ENCODE measurements around the gene NGF. TPM values are rescaled to one million over a fixed set of nuclear protein-coding genes. Genes with fewer than 3 reads are reported as not detected.

NGF gene
- total and polyA plus RNA-seq, 12 donors: 1.8 to 21.6 (median 3.3) TPM

- intact Hi-C loops (cut with DNase I): loop anchor here in 5 of 10 donors (10.0 kb wide), 4 partner anchors 132 to 318 kb away; no protein-coding TSS in a partner anchor
- H3K36me3 ChIP-seq: no peaks in the 10 kb centered on the region
- no peak for ATAC-seq
These were observed 60.8 kb downstream of the NGF start for GRCh38 chr1:115277276-115277675.

GRCh38 chr1:115275216-115275615, 62.8 kb downstream of the NGF start:
- H3K27ac ChIP-seq: peak overlapping the region in 4 of 10 donors; percentile 38 to 57 (median 44)
- ATAC-seq (no peak), DNase-seq (no peak)
- no peaks in the 10 kb centered on the region for H3K27me3 ChIP-seq
- no peak overlapping the region for H3K4me3 ChIP-seq
- no peaks in the 10 kb centered on the region for H3K36me3 ChIP-seq
- TF ChIP-seq CTCF (IDR thresholded peaks at IDR 0.05): peak; percentile 14 to 59 (median 38)
- intact Hi-C loops (cut with DNase I): loop anchor here in 5 of 10 donors (10.0 kb wide), 4 partner anchors 130 to 320 kb away; no protein-coding TSS in a partner anchor
- peaks cover 0 to 23% (median 9%) of the 10 kb centered on the region in 11 donors for H3K9me3 ChIP-seq
- peaks cover 0 to 13% (median 0%) of the 10 kb centered on the region in 9 donors for H3K4me1 ChIP-seq

More at GRCh38 chr1:115277276-115277675, 60.8 kb downstream of the NGF start:
- no peak overlapping the region for H3K4me3 ChIP-seq
- H3K27me3 ChIP-seq: no peaks in the 10 kb centered on the region
- no peak for TF ChIP-seq CTCF (IDR thresholded peaks at IDR 0.05)
- WGBS, 2 donors: 56 to 69% methylated on average over 2 of the region's 2 CpGs
- H3K27ac ChIP-seq: peak overlapping the region in 1 of 10 donors; percentile 3
- H3K4me1 ChIP-seq: peaks cover 0 to 26% (median 3%) of the 10 kb centered on the region in 9 donors
- H3K9me3 ChIP-seq: peaks cover 0 to 23% (median 9%) of the 10 kb centered on the region in 11 donors
- DNase-seq: no peak

GRCh38 chr1:115274467-115274866, 63.6 kb downstream of the NGF start:
- DNase-seq (peak in 1 of 2 donors; percentile 33), ATAC-seq (peak; percentile 55 to 79 (median 66))
- H3K36me3 ChIP-seq: no peaks in the 10 kb centered on the region
- no peak for TF ChIP-seq CTCF (IDR thresholded peaks at IDR 0.05)
- intact Hi-C loops (cut with DNase I): loop anchor here in 5 of 10 donors (10.0 kb wide), 4 partner anchors 130 to 320 kb away; no protein-coding TSS in a partner anchor
- WGBS, 2 donors: 74 to 75% methylated on average over 4 of the region's 4 CpGs
- peaks cover 0 to 13% (median 0%) of the 10 kb centered on the region in 9 donors for H3K4me1 ChIP-seq
- H3K27ac ChIP-seq: peak overlapping the region in 4 of 10 donors; percentile 38 to 57 (median 44)
- H3K4me3 ChIP-seq: no peak overlapping the region
- H3K27me3 ChIP-seq: no peaks in the 10 kb centered on the region
- H3K9me3 ChIP-seq: peaks cover 0 to 23% (median 9%) of the 10 kb centered on the region in 11 donors

GRCh38 chr1:115266729-115267421, 71.2 kb downstream of the NGF start:
- Histone ChIP-seq H3K4me1 (peaks cover 0 to 19% (median 0%) of the 10 kb centered on the region in 9 donors), H3K27ac (peak overlapping the region in 9 of 10 donors; percentile 42 to 77 (median 63)), H3K36me3 (no peaks in the 10 kb centered on the region), H3K4me3 (peak overlapping the region in 2 of 10 donors; percentile 4 to 6), H3K9me3 (no peaks in the 10 kb centered on the region), H3K27me3 (no peaks in the 10 kb centered on the region)
- 48 to 65% methylated on average over 10 of the region's 10 CpGs for WGBS, 2 donors
- ATAC-seq: peak; percentile 78 to 94 (median 90)
- TF ChIP-seq CTCF (IDR thresholded peaks at IDR 0.05): no peak
- intact Hi-C loops (cut with DNase I): loop anchor here in 3 of 10 donors (5.0 to 10.0 kb wide), 4 partner anchors 50 to 132 kb away; no protein-coding TSS in a partner anchor
- DNase-seq: peak; percentile 42 to 74

Measured in heart right ventricle (tissue), 16 donors.